HG03025 (cell line): Measurements from ENCODE around the gene QPCTL.

Source experiments
- ATAC-seq: cut with Tn5 transposase; IDR thresholded peaks from one replicate; pipeline ENCODE4 v1.9.1; 2021; ENCODE audit warnings: mild to moderate bottlenecking, moderate library complexity; ENCODE audit not compliant: unreplicated experiment, low FRiP score

Gene QPCTL

DNA sequence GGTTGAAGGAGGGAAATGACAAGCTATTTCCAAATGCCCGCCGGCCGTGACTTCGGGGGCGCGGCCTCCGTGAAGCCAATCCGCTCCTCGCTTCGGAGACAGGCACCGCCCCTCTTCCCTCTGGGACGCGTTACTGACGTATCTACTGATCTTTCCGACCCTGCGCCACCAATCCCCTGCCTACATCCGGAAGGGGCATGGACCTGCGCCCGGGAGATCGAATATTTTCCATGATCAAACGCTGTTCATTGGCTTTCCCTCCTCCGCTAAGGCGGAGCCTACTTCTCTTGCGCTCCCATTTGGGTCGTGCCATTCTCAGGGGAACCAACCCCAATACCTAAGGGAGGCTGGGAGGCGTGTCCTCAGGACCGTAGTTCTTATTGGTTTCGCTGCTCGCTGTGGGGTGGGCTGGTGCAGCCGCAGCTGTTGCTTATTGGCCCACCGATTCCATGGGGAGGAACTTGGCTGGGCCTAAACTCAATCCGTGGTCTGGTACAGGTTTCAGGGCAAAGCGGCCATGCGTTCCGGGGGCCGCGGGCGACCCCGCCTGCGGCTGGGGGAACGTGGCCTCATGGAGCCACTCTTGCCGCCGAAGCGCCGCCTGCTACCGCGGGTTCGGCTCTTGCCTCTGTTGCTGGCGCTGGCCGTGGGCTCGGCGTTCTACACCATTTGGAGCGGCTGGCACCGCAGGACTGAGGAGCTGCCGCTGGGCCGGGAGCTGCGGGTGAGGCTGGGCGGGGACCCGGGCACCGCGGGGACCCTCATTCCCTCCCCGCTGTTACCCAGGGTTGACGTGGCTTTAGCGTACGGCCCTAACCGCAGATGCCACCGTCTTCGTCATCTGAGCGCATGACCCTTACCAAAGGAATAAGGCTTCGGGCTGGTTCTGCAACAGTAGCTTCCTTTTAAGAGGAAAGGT is at the start of gene QPCTL:
TSS of gene QPCTL (plus strand) at position 480 of the 919 bp plus-strand sequence. CDS start at position 518, 38 bp downstream.
- peak; percentile 85 for ATAC-seq

DNA sequence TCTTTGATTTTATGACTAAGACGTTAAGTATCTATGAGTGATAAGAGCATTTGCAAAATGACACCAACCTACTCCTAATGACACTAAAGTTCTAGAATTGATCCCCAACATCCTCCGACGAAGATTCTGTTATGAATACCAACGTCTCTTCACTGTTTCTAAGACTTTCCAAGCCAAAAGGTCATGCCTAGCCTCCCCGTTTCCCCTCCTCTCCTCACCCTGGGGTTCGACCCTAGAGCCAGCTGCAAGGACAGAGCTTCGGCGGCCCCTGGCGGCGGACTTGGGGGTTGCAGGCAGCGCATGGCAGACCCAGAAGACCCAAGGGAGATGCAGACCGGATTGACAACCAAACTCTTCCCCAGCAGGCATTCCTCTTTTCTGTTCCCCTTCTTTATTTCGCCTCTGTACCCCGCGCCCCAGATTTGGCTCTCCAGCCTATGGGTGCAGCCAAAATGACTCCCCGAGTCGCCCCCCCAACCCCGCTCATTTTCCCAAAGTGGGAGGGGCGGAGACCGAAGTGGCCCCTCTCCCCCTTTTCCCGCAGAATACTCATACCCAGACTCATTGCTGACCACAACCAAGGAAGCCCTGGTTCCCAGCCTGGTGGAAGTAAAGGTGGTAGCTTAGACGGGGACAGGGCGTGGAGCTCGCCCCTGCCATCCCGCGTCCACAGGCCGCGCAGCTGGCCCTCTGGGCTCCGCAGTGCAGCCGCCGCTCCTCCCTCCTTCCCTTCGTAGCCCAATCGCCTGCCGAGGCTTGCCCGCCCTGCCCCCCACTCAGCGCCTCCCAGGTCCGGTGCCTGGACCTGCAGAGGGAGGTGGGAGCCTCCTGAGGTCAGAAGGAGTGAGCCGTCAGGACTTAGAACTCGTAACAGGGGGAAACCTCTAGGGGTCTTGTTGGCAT is 49.2 kb upstream of the QPCTL start:
- ATAC-seq = no peak

DNA sequence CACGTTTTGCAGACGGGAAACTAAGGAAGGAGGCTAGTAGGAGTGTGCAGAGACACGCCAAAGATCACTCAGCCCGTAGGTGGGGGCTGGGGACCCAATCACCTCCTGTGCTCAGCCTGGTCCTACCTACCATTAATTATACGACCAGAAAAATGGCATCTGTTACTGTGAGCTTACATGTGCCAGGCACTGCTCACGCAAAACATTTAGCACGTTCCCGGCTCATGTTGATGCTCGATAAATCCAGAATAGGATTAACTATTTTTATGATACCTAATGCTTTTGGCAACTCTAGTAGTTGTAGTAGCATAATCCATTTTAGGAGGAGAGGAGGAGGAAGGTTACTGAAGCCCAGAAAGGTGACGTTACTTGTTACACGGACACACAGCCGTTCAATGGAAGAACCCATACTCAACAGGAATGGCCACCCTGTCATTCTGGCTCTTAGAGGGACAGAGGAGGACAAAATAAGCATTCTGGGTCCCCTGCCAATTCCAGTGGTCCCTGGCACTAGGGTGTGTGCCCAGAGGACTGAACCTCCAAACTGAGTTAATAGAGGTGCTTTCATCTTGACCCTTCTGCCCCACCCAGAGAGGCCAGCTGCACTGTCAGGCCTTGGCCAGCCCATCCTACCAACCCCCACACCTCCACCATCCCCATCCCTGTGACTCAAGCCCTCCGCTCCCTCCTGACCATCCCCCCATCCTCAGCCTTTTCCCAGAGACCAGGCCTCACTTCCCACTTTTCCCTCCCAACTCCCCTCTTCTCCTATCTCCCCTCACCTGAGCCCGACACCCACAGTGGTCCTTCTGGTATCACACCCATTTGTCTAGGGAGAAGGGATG is 48.3 kb upstream of the QPCTL start:
- ATAC-seq = no peak

DNA sequence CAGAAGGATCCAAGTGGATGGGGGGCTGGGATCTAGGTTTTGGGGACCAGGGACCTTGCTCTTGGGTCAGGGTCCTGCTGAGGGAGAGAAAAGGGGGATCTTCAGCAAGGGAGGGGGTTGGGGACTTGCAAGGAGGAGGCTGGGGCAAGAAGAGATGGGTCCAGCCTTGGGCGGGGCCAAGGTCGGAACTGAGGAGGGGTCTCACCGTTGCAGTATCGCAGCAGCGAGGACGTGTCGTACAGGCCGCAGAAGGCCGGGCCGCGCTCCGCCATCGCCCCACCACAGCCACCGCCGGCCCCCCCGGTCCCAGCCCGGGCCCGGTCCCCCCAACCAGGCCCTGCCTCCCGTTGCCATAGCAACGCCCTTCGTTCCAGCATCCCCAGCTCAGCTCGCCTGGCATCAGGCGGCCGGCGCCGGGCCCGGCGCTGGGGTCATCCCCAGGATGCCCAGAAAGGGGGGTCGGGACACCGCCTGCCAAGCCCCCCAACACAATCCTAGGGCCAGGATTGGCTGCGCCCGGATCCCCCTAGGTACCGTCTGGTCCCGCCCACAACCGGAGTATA is 47.3 kb upstream of the QPCTL start:
- no peak for ATAC-seq

DNA sequence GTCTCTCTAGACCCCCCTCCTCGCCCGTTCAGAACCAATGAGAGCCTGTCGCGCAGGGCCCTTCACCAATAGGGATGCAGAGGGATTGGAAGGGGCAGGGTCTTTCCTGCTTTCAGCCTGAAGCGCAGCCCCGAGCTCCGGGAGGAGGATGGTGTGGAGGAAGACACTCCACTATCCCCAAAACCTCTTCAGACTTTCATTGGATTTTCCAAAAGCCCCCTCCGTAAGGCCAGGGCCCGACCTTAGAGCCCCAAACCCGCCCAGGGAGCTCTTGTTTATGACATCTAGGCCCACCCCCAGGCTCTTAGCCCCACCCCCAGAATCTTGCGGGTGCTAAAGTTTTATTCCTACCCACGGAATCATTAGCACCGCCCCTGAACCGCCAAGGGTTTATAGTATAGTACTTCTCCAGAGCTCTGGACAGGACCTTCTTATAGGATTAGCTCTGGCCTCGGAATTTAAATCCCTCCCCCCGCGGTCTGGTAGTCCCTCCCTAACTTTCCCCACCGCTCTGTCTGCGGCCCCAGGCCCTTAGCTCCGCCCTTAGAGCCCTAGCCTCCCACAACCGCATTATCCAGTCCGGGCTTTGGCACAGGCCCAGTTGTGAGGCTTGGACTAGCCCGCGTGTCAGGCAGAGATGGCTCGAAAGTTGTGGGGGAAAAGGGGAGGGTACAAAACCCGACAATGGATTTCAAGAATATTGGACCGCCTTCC is 46.7 kb upstream of the QPCTL start:
- peak; percentile 36 for ATAC-seq

DNA sequence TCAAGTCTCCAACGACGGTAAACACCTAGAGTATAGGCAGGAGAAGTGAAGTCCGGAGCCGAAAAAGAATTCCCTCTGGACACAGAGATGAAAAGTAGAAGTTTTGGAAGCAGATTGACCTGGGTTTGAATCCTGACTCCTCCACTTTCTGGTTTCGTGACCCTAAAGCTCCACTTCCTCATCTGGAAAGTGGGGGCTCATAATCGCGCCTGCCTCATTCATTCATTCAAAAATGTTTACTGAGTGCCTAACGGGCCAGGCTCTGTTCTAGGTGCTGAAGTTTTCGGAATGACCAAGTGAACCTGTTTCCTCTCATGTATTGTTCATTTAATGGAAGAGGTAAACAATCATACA is 46.1 kb upstream of the QPCTL start:
- ATAC-seq = no peak

DNA sequence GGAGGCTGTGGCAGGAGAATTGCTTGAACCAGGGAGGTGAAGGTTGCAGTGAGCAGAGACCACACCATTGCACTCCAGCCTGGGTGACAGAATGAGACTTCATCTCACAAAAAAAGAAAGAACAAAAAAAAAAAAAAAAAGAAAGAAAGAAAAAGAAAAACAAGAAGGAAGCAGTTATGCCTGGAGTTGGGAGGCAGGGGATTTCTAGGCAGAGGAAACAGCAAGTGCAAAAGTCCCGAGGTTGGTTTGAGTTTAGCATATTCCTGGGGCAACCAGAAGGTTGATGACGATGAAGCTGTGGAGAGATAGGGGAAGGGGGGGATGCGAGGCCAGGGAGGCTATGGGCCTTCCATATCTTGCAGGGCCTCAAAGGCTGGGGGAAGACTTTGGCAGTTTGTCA is 41.7 kb upstream of the QPCTL start:
- no peak for ATAC-seq

DNA sequence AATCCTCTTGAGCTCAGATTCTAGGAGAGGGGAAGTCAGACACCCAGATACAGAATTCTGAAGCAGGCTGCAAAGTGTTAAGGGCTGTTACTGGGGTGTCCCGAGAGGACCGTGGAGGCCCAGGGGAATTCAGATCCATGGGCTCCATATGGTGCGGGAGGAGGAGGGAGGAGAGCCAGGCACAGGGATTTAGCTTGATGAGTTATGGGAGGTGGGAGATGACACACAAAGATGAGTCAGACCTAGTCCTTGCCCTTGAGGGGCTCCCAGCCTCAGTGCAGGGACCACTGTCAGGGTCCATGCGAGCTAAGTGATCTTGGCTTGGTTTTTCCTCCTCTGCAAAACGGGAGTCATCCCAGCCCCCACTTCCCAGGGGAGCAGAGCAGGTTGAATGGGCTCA is 38.8 kb upstream of the QPCTL start:
- no peak for ATAC-seq

DNA sequence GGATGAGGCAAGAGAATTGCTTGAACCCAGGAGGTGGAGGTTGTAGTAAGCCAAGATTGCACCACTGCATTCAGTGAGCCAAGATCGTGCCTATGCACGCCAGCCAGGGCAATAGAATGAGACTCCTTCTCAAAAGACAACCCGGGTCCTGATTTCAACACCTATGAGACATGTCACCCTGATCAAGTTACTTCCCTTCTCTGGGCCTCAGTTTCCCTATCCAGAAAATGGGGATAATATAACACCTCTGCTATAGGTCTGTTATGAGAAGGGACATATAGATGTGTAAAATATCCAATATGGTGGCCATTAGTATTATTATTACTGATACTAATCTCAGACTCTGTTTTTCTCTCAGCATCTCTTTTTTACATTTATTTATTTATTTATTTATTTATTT is 37.4 kb upstream of the QPCTL start:
- no peak for ATAC-seq

DNA sequence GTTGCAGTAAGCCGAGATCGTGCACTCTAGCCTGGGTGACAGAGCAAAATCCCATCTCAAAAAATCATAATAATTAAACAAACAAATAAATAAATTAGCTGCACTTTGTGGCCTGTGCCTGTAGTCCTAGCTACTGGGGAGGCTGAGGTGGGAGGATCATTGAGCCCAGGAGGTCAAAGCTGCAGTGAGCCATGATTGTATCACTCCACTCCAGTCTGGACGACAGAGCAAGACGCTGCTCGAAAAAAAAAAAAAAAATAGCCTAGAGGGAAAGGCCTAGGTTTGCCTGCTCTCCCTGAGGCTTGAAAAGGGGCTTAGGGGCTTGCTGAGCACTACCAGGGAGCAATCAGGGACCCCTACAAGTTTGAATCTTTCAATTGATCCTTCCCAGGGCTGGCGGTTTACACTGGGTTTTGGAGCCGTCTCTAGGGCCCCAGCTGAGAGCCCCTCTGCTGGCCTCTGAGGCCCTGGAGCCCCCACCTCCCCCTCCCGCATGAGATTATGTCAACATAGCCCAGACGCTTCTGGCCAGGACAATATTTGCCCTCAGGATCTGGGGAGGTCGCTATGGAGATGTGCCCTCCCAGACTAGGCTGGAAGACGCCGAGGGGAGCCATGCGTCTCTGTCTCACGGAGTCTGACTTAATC is 34.8 kb upstream of the QPCTL start:
- no peak for ATAC-seq

DNA sequence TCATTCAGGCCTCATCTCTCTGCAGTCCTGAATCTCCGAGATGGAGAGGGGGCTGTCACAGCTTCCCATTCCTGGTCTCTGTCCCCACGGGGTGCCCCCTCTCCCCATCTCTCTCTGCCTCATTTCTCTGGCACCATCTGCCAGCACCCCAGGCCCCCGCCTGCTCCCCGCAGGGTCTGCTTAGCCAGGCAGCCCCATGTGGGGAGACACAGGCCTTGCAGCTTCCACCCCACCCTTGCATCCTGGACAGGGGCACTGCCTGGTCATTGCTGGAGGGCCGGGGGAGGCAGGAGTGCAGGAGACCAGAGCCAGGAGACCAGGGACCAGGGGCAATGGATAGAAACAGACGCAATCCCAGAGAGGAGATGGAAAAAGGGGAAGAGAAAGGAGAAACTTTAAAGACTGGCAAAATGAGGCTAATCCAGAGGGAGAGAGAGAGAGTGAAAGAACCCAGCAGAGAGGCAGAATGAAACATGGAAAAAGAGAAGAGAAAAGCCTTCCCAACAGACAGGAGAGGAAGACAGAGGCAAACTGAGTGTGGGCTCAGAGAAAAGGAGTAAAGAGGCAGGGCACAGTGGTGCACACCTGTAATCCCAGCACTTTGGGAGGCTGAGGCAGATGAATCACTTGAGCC is 33.3 kb upstream of the QPCTL start:
- ATAC-seq = no peak

DNA sequence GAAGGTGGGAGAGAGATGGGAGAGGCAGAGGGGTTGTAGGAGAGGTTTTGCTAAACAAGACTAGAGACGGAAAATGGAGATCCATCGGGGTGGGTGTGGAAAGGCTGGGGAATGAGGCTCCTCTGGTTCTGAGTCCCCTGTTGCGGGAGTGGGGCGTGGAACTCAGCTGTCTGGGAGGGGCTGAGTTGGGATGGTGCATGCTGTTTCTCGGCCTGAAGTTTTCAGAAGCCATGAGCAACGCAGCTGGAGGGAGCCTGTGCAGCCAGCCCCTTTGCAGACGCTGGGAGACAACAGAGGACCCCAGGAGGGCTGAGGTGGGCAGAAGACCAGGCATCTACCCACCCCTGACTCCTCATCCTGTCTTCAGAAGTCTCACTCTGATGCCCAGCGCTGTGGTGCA is 31.8 kb upstream of the QPCTL start:
- no peak for ATAC-seq

DNA sequence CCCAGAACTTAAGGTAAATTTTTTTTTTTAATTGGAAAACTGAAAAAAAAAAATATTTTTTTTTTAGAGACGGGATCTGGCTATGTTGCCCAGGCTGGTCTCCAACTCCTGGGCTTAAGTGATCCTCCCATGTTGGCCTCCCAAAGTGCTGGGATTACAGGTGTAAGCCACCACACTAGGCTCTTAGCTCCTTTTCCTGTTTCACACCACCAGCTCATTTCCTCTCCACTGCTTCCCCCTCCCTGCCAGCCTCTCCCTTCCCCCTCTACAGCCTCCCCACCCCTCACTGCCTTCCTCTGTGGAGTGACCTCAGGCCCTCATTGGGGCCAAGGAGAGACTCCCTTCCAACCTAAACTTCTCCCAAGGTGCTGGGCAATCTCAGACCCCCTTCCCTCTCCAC is 28.7 kb upstream of the QPCTL start:
- ATAC-seq = no peak

DNA sequence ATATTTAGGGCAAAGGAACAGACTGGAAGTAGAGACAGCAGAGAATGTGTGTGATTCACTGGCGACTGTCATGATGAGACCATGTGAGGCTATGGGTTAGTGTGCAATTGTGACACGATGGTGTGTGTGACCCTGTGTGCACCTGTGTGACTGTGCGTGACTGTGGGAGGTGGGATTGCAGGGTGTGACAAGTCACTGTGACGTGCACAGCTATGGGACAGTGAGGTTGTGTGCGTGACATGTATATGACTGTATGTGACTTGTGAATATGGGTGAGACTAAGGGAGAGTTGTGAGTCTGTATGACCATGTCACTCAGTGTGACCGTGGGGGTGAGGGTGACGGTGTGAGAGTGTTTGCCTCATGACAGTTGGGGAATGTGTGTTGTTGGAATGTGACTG is 27.9 kb upstream of the QPCTL start:
- ATAC-seq = no peak

DNA sequence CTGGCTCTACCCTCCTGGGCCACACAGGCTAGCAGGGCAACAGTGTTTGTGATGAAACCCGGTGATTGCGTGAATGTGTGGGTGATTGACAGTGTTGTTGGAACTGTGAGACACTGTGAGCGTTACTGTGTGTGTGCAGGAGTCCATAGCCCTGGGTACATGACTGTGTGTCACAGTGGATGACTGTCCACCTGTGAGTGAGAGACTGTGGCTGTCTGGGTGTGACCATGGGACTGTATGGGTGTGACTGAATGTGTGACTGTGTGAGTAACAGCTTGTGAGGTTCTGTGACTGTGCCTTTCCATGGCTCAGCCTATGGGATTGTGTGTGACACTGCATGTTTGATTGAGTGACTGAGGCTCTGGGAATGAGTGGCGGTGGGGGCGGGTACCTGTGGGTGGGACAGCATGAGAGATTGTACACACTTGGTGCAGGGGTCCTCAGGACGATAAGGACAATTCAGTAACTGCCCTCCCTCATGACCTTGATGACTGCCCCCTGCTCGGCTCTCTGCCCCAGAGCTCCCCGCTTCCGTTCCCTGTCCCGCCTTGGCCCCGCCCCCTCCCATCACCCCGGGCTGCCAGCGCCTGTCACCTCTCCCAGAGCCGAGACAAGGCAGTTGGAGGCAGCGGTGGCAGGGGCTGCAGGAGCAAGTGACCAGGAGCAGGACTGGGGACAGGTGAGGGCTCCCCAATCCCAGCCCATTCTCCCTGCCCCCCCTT is 24.7 kb upstream of the QPCTL start, which contains the start of gene GIPR:
TSS of gene GIPR (plus strand) at position 602 of the 722 bp plus-strand sequence. CDS start 1,300 bp downstream, outside the sequence.
- ATAC-seq = no peak

DNA sequence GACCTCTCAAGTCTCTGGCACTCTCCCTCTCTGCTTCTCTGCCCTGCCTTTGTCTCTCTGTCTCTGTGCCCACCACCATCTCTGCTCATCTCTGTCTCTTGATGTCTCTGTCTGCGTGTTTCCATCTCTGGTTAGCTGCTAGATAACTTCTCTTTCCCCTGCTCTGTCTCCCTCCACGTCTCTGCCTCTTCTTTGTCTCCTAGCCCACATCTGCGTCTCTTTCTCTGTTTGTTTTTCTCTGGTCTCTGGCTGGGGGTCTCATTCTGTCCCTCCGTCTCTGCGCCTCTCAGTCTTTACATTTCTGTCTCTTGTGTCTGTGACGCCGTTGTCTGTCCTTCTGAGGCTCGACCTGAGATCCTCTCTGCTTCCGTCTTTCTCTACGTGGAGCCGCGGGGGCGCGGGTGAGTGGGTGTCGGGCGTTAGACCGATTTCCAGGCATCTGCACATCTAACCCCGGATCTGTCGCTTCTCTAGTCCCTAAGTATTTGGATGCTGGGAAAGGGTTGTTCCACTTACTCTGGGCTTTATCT is 24.1 kb upstream of the QPCTL start:
- ATAC-seq = no peak

DNA sequence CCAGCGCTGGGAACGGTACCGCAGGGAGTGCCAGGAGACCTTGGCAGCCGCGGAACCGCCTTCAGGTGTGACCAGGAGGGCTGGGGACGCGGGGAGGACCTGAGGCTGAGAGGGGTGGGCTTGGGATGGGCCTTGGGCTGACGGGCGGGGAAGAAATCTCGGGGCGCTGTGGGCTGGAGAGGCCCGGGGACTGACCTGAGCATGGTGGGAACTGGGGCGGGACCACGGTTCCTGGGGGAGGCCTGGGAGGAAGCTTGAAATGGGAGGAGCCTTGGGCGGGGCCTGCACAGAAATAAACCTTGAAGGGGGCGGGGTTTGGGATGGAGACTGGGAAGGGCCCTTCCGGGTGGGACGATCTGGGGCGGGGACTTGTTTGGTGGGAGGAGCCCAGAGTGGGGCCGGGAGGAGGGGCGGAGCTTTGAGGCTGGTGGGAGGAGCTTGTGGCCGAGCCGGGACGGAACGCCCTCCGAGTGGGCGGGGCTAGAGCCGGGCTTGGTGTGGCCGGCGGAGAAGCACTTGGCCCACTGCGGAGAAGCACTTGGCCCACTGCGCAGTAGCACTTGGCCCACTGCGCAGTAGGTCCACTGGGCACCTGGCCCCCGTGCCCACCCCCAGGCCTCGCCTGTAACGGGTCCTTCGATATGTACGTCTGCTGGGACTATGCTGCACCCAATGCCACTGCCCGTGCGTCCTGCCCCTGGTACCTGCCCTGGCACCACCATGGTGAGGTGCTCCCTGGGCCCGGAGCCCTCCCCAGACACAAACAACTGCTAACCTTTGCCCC is 21.6 kb upstream of the QPCTL start:
- no peak for ATAC-seq
